GM23338 (cell line): ENCODE data around the gene PHTF2. TPM values are rescaled to one million over a fixed set of nuclear protein-coding genes. Genes with fewer than 3 reads are reported as not detected.

Experiments
- ATAC-seq: fragments of 200-7000 bp; cut with Tn5 transposase; 3 replicates; pipeline ENCODE4 v1.9.1; 2020
- DNase-seq: peaks from one replicate; pipeline ENCODE4 v3.0.0-alpha.2; 2015; ENCODE audit warnings: low spot score
- H2AFZ ChIP-seq: fragments of 200-600 bp; sonication (generic); 2 replicates; pipeline ENCODE4 v1.8.0; 2016; ENCODE audit warnings: antibody characterized with exemption, mild to moderate bottlenecking, moderate library complexity
- H3F3A ChIP-seq: fragments of 200-600 bp; sonication (generic); replicated peaks from 2 replicates; pipeline ENCODE4 v1.8.0; 2017; ENCODE audit warnings: antibody characterized with exemption, mixed run types, low read depth
- H3K27ac ChIP-seq: fragments of 200-600 bp; sonication (generic); 2 replicates; pipeline ENCODE4 v1.6.1; 2016; ENCODE audit warnings: low read depth
- H3K27me3 ChIP-seq: fragments of 200-600 bp; sonication (generic); 2 replicates; pipeline ENCODE4 v1.8.0; 2016; ENCODE audit warnings: mild to moderate bottlenecking, mixed run types, moderate library complexity; ENCODE audit not compliant: insufficient read depth
- H3K36me3 ChIP-seq: fragments of 200-600 bp; sonication (generic); 2 replicates; pipeline ENCODE4 v1.8.0; 2016; ENCODE audit warnings: mild to moderate bottlenecking; ENCODE audit not compliant: insufficient read depth
- H3K4me1 ChIP-seq: fragments of 200-600 bp; sonication (generic); 2 replicates; pipeline ENCODE4 v1.8.0; 2016; ENCODE audit warnings: mild to moderate bottlenecking, moderate library complexity; ENCODE audit not compliant: insufficient read depth
- H3K4me2 ChIP-seq: fragments of 200-600 bp; sonication (generic); 2 replicates; pipeline ENCODE4 v1.7.1; 2017; ENCODE audit warnings: mixed run types
- H3K4me3 ChIP-seq: fragments of 200-600 bp; sonication (generic); 2 replicates; pipeline ENCODE4 v1.6.1; 2016; ENCODE audit warnings: mixed run types
- H3K79me2 ChIP-seq: fragments of 200-600 bp; sonication (generic); replicated peaks from 2 replicates; pipeline ENCODE4 v1.8.0; 2017; ENCODE audit warnings: mild to moderate bottlenecking; ENCODE audit not compliant: insufficient read depth
- H3K9me2 ChIP-seq: fragments of 200-600 bp; sonication (generic); 2 replicates; pipeline ENCODE4 v1.8.0; 2017; ENCODE audit not compliant: insufficient read depth
- H4K20me1 ChIP-seq: fragments of 200-600 bp; sonication (generic); replicated peaks from 2 replicates; pipeline ENCODE4 v1.8.0; 2017; ENCODE audit warnings: mild to moderate bottlenecking; ENCODE audit not compliant: insufficient read depth
- H3K27ac Mint-ChIP-seq: 2 replicates; pipeline ENCODE4 v1.8.0; 2020; ENCODE audit warnings: inconsistent platforms, mild to moderate bottlenecking, moderate library complexity, mixed read lengths
- H3K27me3 Mint-ChIP-seq: 3 replicates; pipeline ENCODE4 v1.8.0; 2022; ENCODE audit warnings: low read depth, mild to moderate bottlenecking, moderate library complexity, mixed read lengths, inconsistent platforms; ENCODE audit not compliant: insufficient read depth, poor library complexity
- H3K36me3 Mint-ChIP-seq: 3 replicates; pipeline ENCODE4 v1.8.0; 2021; ENCODE audit warnings: low read depth, mild to moderate bottlenecking, inconsistent platforms, moderate library complexity, mixed read lengths
- H3K4me1 Mint-ChIP-seq: 3 replicates; pipeline ENCODE4 v1.8.0; 2020; ENCODE audit warnings: mild to moderate bottlenecking, inconsistent platforms, mixed read lengths
- H3K4me3 Mint-ChIP-seq: 3 replicates; pipeline ENCODE4 v1.8.0; 2021; ENCODE audit warnings: moderate library complexity, mild to moderate bottlenecking, inconsistent platforms, mixed read lengths
- H3K9me3 Mint-ChIP-seq: 3 replicates; pipeline ENCODE4 v1.8.0; 2020; ENCODE audit warnings: moderate library complexity, mild to moderate bottlenecking, inconsistent platforms, mixed read lengths
- CREB1 ChIP-seq: fragments of 250-450 bp; sonication (Bioruptor Pico); IDR thresholded peaks from 2 replicates; pipeline ENCODE4 v1.5.0; 2020; ENCODE audit warnings: low read depth, mild to moderate bottlenecking, moderate library complexity
- EZH2 ChIP-seq: fragments of 200-600 bp; sonication (generic); IDR thresholded peaks from one replicate; pipeline ENCODE4 v1.8.0; 2017; ENCODE audit warnings: antibody characterized with exemption, mild to moderate bottlenecking, low read depth; ENCODE audit not compliant: unreplicated experiment
- EZH2phosphoT487 ChIP-seq: fragments of 200-600 bp; sonication (generic); IDR thresholded peaks from one replicate; pipeline ENCODE4 v1.8.1; 2018; ENCODE audit warnings: antibody characterized with exemption; ENCODE audit not compliant: unreplicated experiment
- JUNB ChIP-seq: IDR thresholded peaks from one replicate; pipeline ENCODE4 v1.6.1; 2016; ENCODE audit warnings: antibody characterized with exemption; ENCODE audit not compliant: unreplicated experiment
- NANOG ChIP-seq: IDR thresholded peaks from 2 replicates; pipeline ENCODE4 v1.6.1; 2016; ENCODE audit warnings: antibody characterized with exemption, borderline replicate concordance
- POLR2AphosphoS5 ChIP-seq: IDR thresholded peaks from 2 replicates; pipeline ENCODE4 v1.6.1; 2016; ENCODE audit warnings: antibody characterized with exemption, low read depth
- STAT1 ChIP-seq: IDR thresholded peaks from one replicate; pipeline ENCODE4 v1.6.1; 2016; ENCODE audit warnings: antibody characterized with exemption; ENCODE audit not compliant: unreplicated experiment
- ZNF114 ChIP-seq: fragments of 250-450 bp; sonication (Bioruptor Pico); IDR thresholded peaks from 2 replicates; pipeline ENCODE4 v1.5.0; 2020; ENCODE audit warnings: mild to moderate bottlenecking, moderate library complexity
- polyA plus RNA-seq: library from polyadenylated mRNA; unstranded; fragments of >200 nt; fragmentation: Nextera tagmentation; extraction: Ambion mirVana; gene quantifications from 2 replicates; pipeline ENCODE4 v1.2.1, GENCODE V29; 2016
- total RNA-seq: library from RNA; depleted of rRNA; stranded (reverse); fragments of >200 nt; shearing (Covaris generic); gene quantifications from 2 replicates; pipeline ENCODE4 v1.2.3, GENCODE V29; 2014
- TF ChIP-seq, protein P1 (sequence below): fragments of 250-450 bp; sonication (Bioruptor Pico); IDR thresholded peaks from 2 replicates; pipeline ENCODE4 v1.5.0; 2020; ENCODE audit warnings: mild to moderate bottlenecking, moderate library complexity
- TF ChIP-seq, protein P2 (sequence below), 2 experiments: fragments of 200-600 bp in 1 of 2; sonication (generic) in 1 of 2; conservative IDR thresholded peaks; 2 replicates each; pipeline versions ENCODE4 v1.5.1 to v1.6.1; 2016 to 2017; ENCODE audit warnings: antibody characterized with exemption in 2 of 2, low read depth in 2 of 2, mild to moderate bottlenecking in 2 of 2, moderate library complexity in 1 of 2
- TF ChIP-seq, protein P3 (sequence below): IDR thresholded peaks from one replicate; pipeline ENCODE4 v1.6.1; 2018; ENCODE audit warnings: antibody characterized with exemption; ENCODE audit not compliant: unreplicated experiment
- TF ChIP-seq, protein P4 (sequence below): IDR thresholded peaks from 2 replicates; pipeline ENCODE4 v1.6.1; 2016; ENCODE audit warnings: antibody characterized with exemption

PHTF2 gene
- total and polyA plus RNA-seq, 2 experiments from 2014 or later = 14.6 to 24.1 TPM

DNA sequence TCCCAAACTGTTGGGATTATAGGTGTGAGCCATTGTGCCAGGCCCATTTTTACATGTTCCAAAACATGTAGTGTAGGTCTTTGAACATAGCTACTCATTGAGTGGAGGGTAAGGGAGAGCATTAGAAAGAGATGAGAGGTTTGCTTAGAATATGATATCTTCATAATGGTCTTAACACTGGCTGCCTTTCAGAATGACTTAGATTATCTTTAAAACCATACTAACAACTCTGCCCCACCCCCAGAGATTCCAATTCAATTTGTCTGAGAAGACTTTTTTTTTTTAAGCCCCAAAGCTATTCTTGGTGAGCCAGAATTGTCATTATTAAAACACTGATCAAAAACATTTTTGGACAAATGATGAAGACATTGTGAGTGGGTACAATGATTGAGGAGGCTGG, 168.9 kb downstream of the PHTF2 start (continued):
- TF ChIP-seq, protein P1, sequence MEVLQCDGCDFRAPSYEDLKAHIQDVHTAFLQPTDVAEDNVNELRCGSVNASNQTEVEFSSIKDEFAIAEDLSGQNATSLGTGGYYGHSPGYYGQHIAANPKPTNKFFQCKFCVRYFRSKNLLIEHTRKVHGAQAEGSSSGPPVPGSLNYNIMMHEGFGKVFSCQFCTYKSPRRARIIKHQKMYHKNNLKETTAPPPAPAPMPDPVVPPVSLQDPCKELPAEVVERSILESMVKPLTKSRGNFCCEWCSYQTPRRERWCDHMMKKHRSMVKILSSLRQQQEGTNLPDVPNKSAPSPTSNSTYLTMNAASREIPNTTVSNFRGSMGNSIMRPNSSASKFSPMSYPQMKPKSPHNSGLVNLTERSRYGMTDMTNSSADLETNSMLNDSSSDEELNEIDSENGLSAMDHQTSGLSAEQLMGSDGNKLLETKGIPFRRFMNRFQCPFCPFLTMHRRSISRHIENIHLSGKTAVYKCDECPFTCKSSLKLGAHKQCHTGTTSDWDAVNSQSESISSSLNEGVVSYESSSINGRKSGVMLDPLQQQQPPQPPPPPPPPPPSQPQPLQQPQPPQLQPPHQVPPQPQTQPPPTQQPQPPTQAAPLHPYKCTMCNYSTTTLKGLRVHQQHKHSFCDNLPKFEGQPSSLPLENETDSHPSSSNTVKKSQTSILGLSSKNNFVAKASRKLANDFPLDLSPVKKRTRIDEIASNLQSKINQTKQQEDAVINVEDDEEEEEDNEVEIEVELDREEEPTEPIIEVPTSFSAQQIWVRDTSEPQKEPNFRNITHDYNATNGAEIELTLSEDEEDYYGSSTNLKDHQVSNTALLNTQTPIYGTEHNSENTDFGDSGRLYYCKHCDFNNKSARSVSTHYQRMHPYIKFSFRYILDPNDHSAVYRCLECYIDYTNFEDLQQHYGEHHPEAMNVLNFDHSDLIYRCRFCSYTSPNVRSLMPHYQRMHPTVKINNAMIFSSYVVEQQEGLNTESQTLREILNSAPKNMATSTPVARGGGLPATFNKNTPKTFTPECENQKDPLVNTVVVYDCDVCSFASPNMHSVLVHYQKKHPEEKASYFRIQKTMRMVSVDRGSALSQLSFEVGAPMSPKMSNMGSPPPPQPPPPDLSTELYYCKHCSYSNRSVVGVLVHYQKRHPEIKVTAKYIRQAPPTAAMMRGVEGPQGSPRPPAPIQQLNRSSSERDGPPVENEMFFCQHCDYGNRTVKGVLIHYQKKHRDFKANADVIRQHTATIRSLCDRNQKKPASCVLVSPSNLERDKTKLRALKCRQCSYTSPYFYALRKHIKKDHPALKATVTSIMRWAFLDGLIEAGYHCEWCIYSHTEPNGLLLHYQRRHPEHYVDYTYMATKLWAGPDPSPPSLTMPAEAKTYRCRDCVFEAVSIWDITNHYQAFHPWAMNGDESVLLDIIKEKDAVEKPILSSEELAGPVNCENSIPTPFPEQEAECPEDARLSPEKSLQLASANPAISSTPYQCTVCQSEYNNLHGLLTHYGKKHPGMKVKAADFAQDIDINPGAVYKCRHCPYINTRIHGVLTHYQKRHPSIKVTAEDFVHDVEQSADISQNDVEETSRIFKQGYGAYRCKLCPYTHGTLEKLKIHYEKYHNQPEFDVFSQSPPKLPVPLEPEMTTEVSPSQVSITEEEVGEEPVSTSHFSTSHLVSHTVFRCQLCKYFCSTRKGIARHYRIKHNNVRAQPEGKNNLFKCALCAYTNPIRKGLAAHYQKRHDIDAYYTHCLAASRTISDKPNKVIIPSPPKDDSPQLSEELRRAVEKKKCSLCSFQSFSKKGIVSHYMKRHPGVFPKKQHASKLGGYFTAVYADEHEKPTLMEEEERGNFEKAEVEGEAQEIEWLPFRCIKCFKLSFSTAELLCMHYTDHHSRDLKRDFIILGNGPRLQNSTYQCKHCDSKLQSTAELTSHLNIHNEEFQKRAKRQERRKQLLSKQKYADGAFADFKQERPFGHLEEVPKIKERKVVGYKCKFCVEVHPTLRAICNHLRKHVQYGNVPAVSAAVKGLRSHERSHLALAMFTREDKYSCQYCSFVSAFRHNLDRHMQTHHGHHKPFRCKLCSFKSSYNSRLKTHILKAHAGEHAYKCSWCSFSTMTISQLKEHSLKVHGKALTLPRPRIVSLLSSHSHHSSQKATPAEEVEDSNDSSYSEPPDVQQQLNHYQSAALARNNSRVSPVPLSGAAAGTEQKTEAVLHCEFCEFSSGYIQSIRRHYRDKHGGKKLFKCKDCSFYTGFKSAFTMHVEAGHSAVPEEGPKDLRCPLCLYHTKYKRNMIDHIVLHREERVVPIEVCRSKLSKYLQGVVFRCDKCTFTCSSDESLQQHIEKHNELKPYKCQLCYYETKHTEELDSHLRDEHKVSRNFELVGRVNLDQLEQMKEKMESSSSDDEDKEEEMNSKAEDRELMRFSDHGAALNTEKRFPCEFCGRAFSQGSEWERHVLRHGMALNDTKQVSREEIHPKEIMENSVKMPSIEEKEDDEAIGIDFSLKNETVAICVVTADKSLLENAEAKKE = no peak
- TF ChIP-seq JUNB = no peak
- TF ChIP-seq, protein P2, sequence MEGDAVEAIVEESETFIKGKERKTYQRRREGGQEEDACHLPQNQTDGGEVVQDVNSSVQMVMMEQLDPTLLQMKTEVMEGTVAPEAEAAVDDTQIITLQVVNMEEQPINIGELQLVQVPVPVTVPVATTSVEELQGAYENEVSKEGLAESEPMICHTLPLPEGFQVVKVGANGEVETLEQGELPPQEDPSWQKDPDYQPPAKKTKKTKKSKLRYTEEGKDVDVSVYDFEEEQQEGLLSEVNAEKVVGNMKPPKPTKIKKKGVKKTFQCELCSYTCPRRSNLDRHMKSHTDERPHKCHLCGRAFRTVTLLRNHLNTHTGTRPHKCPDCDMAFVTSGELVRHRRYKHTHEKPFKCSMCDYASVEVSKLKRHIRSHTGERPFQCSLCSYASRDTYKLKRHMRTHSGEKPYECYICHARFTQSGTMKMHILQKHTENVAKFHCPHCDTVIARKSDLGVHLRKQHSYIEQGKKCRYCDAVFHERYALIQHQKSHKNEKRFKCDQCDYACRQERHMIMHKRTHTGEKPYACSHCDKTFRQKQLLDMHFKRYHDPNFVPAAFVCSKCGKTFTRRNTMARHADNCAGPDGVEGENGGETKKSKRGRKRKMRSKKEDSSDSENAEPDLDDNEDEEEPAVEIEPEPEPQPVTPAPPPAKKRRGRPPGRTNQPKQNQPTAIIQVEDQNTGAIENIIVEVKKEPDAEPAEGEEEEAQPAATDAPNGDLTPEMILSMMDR (conservative IDR thresholded peaks at IDR 0.05; ENCODE audit: low read depth in 2 of 2) = no peak

DNA sequence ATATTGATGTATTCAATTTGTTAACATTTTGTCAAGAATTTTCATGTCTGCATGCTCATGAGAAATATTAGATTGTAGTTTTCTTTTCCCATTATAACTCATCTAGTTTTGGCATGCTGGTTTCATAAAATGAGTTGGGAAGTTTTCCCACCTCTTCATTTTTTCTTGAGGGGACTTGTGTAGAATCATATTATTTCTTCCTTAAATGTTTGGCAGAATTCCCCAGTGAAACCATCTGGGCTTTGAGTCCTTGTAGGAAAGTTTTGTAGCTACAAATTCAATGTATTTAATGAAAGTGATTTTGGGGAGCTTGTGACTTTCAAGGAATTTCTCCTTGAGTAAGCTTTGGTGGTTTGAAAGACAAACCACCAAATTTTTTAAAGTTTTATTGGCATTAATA, 173.2 kb downstream of the PHTF2 start:
- DNase-seq (no peak), ATAC-seq (no peak)
- H3K4me1 Mint-ChIP-seq = no peaks in the 10 kb centered on the region
- H3K36me3 ChIP-seq = no peaks in the 10 kb centered on the region
- no peaks in the 10 kb centered on the region for H3K79me2 ChIP-seq
- H2AFZ ChIP-seq = no peak overlapping the region
- H3K9me3 Mint-ChIP-seq = no peaks in the 10 kb centered on the region
- H3K4me1 ChIP-seq = no peaks in the 10 kb centered on the region
- H3K9me2 ChIP-seq = no peaks in the 10 kb centered on the region
- no peak overlapping the region for H3K4me3 Mint-ChIP-seq
- H3K27ac Mint-ChIP-seq = no peak overlapping the region
- no peaks in the 10 kb centered on the region for H3K27me3 Mint-ChIP-seq
- no peaks in the 10 kb centered on the region for H4K20me1 ChIP-seq
- no peak overlapping the region for H3K27ac ChIP-seq
- H3K4me3 ChIP-seq = no peak overlapping the region
- H3F3A ChIP-seq = no peaks in the 10 kb centered on the region
- H3K27me3 ChIP-seq = no peaks in the 10 kb centered on the region
- no peaks in the 10 kb centered on the region for H3K36me3 Mint-ChIP-seq
- H3K4me2 ChIP-seq = no peak overlapping the region
- TF ChIP-seq NANOG (no peak), ZNF114 (no peak), STAT1 (no peak), CREB1 (CRISPR knock-in tag) (no peak), EZH2 (no peak), EZH2phosphoT487 (no peak), POLR2AphosphoS5 (no peak)
- TF ChIP-seq, protein P3, sequence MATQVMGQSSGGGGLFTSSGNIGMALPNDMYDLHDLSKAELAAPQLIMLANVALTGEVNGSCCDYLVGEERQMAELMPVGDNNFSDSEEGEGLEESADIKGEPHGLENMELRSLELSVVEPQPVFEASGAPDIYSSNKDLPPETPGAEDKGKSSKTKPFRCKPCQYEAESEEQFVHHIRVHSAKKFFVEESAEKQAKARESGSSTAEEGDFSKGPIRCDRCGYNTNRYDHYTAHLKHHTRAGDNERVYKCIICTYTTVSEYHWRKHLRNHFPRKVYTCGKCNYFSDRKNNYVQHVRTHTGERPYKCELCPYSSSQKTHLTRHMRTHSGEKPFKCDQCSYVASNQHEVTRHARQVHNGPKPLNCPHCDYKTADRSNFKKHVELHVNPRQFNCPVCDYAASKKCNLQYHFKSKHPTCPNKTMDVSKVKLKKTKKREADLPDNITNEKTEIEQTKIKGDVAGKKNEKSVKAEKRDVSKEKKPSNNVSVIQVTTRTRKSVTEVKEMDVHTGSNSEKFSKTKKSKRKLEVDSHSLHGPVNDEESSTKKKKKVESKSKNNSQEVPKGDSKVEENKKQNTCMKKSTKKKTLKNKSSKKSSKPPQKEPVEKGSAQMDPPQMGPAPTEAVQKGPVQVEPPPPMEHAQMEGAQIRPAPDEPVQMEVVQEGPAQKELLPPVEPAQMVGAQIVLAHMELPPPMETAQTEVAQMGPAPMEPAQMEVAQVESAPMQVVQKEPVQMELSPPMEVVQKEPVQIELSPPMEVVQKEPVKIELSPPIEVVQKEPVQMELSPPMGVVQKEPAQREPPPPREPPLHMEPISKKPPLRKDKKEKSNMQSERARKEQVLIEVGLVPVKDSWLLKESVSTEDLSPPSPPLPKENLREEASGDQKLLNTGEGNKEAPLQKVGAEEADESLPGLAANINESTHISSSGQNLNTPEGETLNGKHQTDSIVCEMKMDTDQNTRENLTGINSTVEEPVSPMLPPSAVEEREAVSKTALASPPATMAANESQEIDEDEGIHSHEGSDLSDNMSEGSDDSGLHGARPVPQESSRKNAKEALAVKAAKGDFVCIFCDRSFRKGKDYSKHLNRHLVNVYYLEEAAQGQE = no peak
- TF ChIP-seq, protein P4, sequence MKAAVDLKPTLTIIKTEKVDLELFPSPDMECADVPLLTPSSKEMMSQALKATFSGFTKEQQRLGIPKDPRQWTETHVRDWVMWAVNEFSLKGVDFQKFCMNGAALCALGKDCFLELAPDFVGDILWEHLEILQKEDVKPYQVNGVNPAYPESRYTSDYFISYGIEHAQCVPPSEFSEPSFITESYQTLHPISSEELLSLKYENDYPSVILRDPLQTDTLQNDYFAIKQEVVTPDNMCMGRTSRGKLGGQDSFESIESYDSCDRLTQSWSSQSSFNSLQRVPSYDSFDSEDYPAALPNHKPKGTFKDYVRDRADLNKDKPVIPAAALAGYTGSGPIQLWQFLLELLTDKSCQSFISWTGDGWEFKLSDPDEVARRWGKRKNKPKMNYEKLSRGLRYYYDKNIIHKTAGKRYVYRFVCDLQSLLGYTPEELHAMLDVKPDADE = no peak
